Posterior vena cava (tissue), 2 donors: ENCODE measurements around the gene ACP2. TPM values are rescaled to one million over a fixed set of nuclear protein-coding genes. Genes with fewer than 3 reads are reported as not detected.

ENCODE experiments used
- DNase-seq: peaks from one replicate; pipeline ENCODE4 v3.0.0-alpha.2; 2020; ENCODE audit warnings: low spot score
- intact Hi-C, 2 donors: fragments of 100-400 bp; cut with DNase I; formaldehyde crosslinking; loops; one replicate each; pipeline versions ENCODE4 v1.14.1 to v1.14.2; 2022 to 2023
- long read RNA-seq, 2 donors: library from polyadenylated mRNA; unstranded; transcript quantifications; one replicate each; pipeline ENCODE4 v2.0.0, GENCODE V29; 2020 to 2021
- total RNA-seq, 2 donors: library from RNA; stranded (reverse); fragmentation: NEBNext Ultra II Directional; extraction: Animal tissue kit (Norgen Biotek cat#: 25700); gene quantifications; one replicate each; pipeline ENCODE4 v1.2.1, GENCODE V29; 2021
- donor health status: DM: yes; HTN: yes; CAD: no.
- donor health status: DM: yes; HTN: yes; CAD: no.

ACP2 gene
- total RNA-seq, result 10 to 100 TPM; 18.0 to 25.1 TPM
- long read RNA-seq, donor 1, transcript ACP2-201 (11 exons, 2,203 nt), result major isoform, 5 of 6 reads
- long read RNA-seq, donor 1, partial matches to known transcripts, result 1 of 6 reads
- long read RNA-seq, donor 1, other reads (novel, unspliced or antisense), result 0 of 6 reads
- long read RNA-seq, donor 2, transcript ACP2-201 (11 exons, 2,203 nt), result major isoform, 26 of 33 reads
- long read RNA-seq, donor 2, partial matches to known transcripts, result 2 of 33 reads
- long read RNA-seq, donor 2, other reads (novel, unspliced or antisense), result 3 of 33 reads

- intact Hi-C loops, result no loop called here
- peak; percentile 97 for DNase-seq
These were observed at the start of gene ACP2 for GRCh38 chr11:47248664-47249377. Gene ACP2 (minus strand): TSS chr11:47248814. CDS start chr11:47248789, 25 bp downstream.

- intact Hi-C loops, result no loop called here
- DNase-seq, result no peak
These were observed 47.4 kb upstream of the ACP2 start for GRCh38 chr11:47296045-47296444.

GRCh38 chr11:47295385-47295784, 46.8 kb upstream of the ACP2 start:
- intact Hi-C loops, result loop anchor here in 1 of 2 donors (1.0 kb wide), 1 partner anchor 40 kb away; no protein-coding TSS in a partner anchor
- no peak for DNase-seq

GRCh38 chr11:47289856-47290255, 41.2 kb upstream of the ACP2 start:
- intact Hi-C loops, result no loop called here
- no peak for DNase-seq

- no peak for DNase-seq
- intact Hi-C loops, result no loop called here
These were observed 39.5 kb upstream of the ACP2 start for GRCh38 chr11:47288066-47288465.

- intact Hi-C loops, result no loop called here
These were observed 37.6 kb upstream of the ACP2 start for GRCh38 chr11:47285969-47286770.

GRCh38 chr11:47284151-47284550, 35.5 kb upstream of the ACP2 start:
- intact Hi-C loops, result no loop called here
- no peak for DNase-seq

More at GRCh38 chr11:47285969-47286770, 37.6 kb upstream of the ACP2 start:
- DNase-seq, result no peak

GRCh38 chr11:47282462-47282861, 33.8 kb upstream of the ACP2 start:
- peak; percentile 22 for DNase-seq
- intact Hi-C loops, result no loop called here

- peak; percentile 2 for DNase-seq
- intact Hi-C loops, result no loop called here
These were observed 32.2 kb upstream of the ACP2 start for GRCh38 chr11:47280860-47281259.

- intact Hi-C loops, result no loop called here
These were observed 31.5 kb upstream of the ACP2 start for GRCh38 chr11:47280099-47280498.

GRCh38 chr11:47278769-47279168, 30.2 kb upstream of the ACP2 start:
- intact Hi-C loops, result no loop called here
- DNase-seq, result no peak

More at GRCh38 chr11:47280099-47280498, 31.5 kb upstream of the ACP2 start:
- no peak for DNase-seq

- DNase-seq, result peak; percentile 15
- intact Hi-C loops, result no loop called here
These were observed 29.4 kb upstream of the ACP2 start for GRCh38 chr11:47278058-47278457.

GRCh38 chr11:47276923-47277322, 28.3 kb upstream of the ACP2 start:
- intact Hi-C loops, result no loop called here
- DNase-seq, result no peak

GRCh38 chr11:47274495-47275235, 26.1 kb upstream of the ACP2 start:
- DNase-seq, result peak; percentile 67

GRCh38 chr11:47272706-47273105, 24.1 kb upstream of the ACP2 start:
- DNase-seq, result no peak
- intact Hi-C loops, result no loop called here

More at GRCh38 chr11:47274495-47275235, 26.1 kb upstream of the ACP2 start:
- intact Hi-C loops, result no loop called here

GRCh38 chr11:47271961-47272661, 23.5 kb upstream of the ACP2 start:
- DNase-seq, result peak; percentile 12
- intact Hi-C loops, result no loop called here

- intact Hi-C loops, result no loop called here
- DNase-seq, result peak; percentile 2
These were observed 22.7 kb upstream of the ACP2 start for GRCh38 chr11:47271328-47271727.
